ENCODE measurements around the gene PCIF1. TPM values are rescaled to one million over a fixed set of nuclear protein-coding genes. Genes with fewer than 3 reads are reported as not detected.

Gene PCIF1
- total RNA-seq, 1 donor from 2014 or later = 22.4 TPM

DNA sequence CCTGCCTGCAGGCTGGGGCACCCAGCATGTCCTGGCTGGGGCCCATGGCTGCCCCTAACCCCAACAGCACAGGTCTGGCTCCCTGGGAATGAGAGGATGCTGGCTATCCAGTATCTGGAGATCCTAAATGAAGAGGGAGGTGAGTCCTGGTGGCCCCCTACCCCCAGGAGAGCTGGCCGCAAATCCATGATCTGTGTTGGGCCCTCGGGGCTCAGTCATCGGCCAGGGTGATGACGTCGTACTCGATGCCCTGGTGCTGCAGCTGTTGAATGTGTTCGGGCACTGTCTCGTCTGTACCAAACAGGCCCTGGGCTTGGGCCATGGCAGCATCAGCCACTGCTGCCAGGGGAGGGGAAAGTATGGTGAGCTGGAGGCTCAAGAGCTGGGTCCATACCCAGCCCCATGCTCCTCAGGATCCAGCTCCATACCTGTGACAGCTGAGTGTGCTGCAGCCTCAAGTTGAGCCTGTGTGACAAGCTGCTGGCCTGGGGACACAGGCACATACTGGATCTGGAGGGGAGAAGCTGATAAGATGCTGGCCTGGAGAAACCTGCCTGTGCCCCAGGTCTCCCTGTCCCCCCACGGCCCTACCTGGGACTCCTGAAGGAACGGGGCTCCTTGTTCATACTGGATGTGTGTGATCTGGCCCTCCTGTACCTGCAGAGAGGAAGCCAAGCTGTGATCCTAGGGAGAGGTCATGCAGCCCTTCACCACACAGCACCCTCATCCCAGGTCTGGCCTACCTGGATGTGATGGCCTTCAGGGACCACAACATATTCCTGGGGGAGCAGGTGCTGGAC lies 14.5 kb downstream of the PCIF1 start:
- no peak overlapping the region for H3K4me3 ChIP-seq (ENCODE audit: low read depth, low read length)
- H3K36me3 ChIP-seq (ENCODE audit: control insufficient read depth, insufficient read depth, low read length) = peaks cover 4% of the 10 kb centered on the region
- no peak for DNase-seq (ENCODE audit: low read depth)
- H3K27me3 ChIP-seq (ENCODE audit: control insufficient read depth, insufficient read depth, low read length) = no peaks in the 10 kb centered on the region
- TF ChIP-seq, protein P1, sequence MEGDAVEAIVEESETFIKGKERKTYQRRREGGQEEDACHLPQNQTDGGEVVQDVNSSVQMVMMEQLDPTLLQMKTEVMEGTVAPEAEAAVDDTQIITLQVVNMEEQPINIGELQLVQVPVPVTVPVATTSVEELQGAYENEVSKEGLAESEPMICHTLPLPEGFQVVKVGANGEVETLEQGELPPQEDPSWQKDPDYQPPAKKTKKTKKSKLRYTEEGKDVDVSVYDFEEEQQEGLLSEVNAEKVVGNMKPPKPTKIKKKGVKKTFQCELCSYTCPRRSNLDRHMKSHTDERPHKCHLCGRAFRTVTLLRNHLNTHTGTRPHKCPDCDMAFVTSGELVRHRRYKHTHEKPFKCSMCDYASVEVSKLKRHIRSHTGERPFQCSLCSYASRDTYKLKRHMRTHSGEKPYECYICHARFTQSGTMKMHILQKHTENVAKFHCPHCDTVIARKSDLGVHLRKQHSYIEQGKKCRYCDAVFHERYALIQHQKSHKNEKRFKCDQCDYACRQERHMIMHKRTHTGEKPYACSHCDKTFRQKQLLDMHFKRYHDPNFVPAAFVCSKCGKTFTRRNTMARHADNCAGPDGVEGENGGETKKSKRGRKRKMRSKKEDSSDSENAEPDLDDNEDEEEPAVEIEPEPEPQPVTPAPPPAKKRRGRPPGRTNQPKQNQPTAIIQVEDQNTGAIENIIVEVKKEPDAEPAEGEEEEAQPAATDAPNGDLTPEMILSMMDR (IDR thresholded peaks at IDR 0.05; ENCODE audit: insufficient read depth, low read length, poor library complexity, severe bottlenecking) = no peak

GRCh38 chr20:45949542-45950329 lies 15.3 kb downstream of the PCIF1 start:
- DNase-seq (ENCODE audit: low read depth) = no peak

DNA sequence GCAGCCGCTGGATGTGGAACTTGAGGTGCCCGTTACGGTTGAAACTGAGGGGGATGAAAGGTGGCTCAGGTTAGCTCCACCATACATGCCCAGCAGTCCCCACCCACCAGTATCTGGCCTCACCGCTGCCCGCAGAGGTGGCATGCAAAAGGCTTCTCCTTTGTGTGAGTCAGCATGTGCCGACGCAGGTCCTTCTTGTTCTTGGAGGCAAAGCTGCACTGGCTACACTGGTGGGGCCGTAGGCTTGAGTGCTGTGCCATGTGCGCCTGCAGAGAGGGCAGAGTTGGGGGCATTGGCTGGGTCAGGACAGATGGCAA lies 15.8 kb downstream of the PCIF1 start:
- DNase-seq (ENCODE audit: low read depth) = no peak
- no peaks in the 10 kb centered on the region for H3K27me3 ChIP-seq (ENCODE audit: control insufficient read depth, insufficient read depth, low read length)
- H3K4me3 ChIP-seq (ENCODE audit: low read depth, low read length) = no peak overlapping the region
- TF ChIP-seq, protein P1 (IDR thresholded peaks at IDR 0.05; ENCODE audit: insufficient read depth, low read length, poor library complexity, severe bottlenecking) = no peak
- peaks cover 1% of the 10 kb centered on the region for H3K36me3 ChIP-seq (ENCODE audit: control insufficient read depth, insufficient read depth, low read length)

More at GRCh38 chr20:45949542-45950329, 15.3 kb downstream of the PCIF1 start:
- H3K27me3 ChIP-seq (ENCODE audit: control insufficient read depth, insufficient read depth, low read length) = no peaks in the 10 kb centered on the region
- H3K4me3 ChIP-seq (ENCODE audit: low read depth, low read length) = no peak overlapping the region
- TF ChIP-seq, protein P1 (IDR thresholded peaks at IDR 0.05; ENCODE audit: insufficient read depth, low read length, poor library complexity, severe bottlenecking) = no peak
- peaks cover 4% of the 10 kb centered on the region for H3K36me3 ChIP-seq (ENCODE audit: control insufficient read depth, insufficient read depth, low read length)

DNA sequence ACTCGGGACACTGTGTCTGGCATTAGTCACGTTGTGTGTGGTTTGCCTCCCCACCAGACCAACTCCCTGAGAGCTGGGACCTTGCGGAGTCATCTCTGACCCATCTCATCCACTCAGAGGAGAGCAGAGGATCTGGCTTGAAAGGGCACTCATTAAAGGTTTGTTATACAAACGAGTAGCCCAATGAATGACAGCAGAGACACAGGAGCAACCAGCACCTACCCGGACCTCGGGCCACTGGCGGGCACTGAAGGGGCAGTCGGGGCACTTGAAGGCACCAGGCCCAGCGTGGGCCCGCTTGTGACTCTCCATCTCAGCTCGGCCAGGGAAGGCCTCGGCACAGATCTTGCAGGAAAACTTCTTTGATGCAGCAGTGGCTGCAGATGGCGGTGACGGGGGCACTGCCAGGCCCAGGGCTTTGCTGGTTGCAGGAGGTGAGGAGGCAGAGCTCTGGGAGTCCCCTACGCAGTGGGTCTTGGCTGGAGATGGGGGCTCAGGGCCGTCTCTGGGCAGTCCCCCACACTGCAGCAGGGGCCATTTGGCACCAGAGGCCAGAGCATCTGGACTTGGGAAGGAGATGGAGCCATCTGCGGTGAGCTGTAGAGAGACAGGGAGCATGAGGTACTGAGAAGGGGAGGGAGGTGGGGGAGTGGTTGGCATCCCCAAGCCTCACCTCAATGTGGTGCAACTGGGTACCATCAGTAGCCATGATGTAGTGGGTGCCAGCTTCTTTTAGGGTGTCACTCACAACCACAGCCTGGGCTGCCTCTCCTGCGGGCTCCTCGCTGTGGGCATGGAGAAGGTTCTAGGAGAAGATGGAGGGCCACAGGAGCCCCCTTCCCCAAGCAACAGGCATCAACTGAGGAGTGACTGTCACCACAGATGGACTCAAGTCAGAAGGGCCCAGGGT lies 17.7 kb downstream of the PCIF1 start:
- Histone ChIP-seq H3K4me3 (ENCODE audit: low read depth, low read length) (no peak overlapping the region), H3K36me3 (ENCODE audit: control insufficient read depth, insufficient read depth, low read length) (peaks cover 1% of the 10 kb centered on the region), H3K27me3 (ENCODE audit: control insufficient read depth, insufficient read depth, low read length) (no peaks in the 10 kb centered on the region)
- TF ChIP-seq, protein P1 (IDR thresholded peaks at IDR 0.05; ENCODE audit: insufficient read depth, low read length, poor library complexity, severe bottlenecking) = no peak
- no peak for DNase-seq (ENCODE audit: low read depth)

DNA sequence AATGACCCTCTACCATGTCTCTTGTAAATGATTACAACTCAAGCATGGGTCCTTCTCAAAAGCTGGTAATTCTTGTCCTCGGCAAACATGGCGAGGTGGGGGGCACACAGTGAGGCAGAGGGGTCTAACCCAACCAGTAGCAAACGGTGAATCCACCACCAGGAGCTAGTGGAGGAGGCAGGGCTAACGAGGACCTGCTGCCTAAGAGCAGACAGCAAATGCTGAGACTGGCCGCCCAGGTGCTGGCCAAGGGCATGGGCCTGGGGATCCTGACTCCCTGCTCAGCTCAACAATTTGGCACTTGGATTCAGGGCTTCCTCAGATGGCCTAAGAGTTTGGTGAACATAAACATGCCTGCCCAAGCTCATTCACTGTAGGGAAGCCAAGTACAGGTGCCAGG lies 18.4 kb downstream of the PCIF1 start:
- no peak for DNase-seq (ENCODE audit: low read depth)
- Histone ChIP-seq H3K36me3 (ENCODE audit: control insufficient read depth, insufficient read depth, low read length) (peaks cover 1% of the 10 kb centered on the region), H3K4me3 (ENCODE audit: low read depth, low read length) (no peak overlapping the region), H3K27me3 (ENCODE audit: control insufficient read depth, insufficient read depth, low read length) (no peaks in the 10 kb centered on the region)
- TF ChIP-seq, protein P1 (IDR thresholded peaks at IDR 0.05; ENCODE audit: insufficient read depth, low read length, poor library complexity, severe bottlenecking) = no peak

Measured in kidney epithelial cell (primary cell).